IPS DF 4.7 (cell line): ENCODE data around the gene EMCN.

Source experiments
- DNase-seq: peaks from one replicate; pipeline ENCODE4 v3.0.0-alpha.2; 2013; ENCODE audit warnings: low spot score; ENCODE audit errors: extremely low read depth

Gene EMCN

DNA sequence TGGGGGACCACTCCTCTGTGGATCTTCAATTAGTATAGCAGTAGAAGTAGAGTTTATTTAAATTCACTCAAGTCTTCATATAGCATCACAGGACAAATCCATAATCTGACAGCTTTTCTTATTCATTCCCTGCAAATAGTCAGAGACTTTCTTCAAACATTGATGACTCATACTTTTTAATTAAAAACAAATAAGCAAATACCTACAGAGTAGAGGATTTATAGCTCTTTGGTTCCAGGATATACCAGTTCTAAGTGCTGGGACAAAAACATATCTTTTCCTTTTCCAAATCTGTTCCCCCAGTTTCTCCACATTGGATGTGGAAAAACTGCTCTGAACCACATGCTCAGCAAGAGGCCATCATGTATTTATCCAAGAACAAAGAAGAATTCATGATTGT lies 24.1 kb downstream of the EMCN start:
- no peak for DNase-seq

DNA sequence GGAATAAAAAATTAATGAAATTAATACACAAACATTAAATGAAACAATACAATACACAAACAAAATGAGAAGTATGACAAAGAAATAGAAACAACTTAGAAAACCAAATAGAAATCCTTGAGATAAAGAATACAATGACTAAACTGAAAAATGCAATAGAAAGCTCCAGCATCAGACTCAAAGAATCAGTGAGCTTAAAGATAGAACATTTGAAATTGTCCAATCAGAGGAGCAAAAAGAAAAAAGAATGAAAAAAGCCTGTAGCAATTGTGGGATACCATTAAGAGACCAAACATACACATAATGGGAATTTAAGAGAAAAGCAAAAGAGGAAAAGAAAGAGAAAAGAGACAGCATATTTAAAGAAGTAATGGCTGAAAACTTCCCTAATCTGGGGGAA lies 25.7 kb downstream of the EMCN start:
- DNase-seq: no peak

DNA sequence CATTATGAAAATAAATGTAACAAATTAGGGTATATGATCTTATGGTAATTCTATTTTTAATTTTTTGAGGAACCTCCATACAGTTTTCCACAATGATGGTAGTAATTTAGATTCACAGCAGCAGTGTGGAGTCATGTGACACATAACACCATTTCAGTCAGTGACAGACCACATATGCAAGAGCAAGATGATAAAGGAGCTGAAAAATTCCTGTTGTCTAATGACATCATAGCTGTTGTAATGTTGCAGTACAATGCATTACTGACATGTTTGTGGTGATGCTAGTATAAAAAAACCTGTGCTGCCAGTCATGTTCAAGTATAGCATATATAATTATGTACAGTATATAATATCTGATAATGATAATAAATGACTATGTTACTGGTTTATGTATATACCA lies 28.5 kb downstream of the EMCN start:
- no peak for DNase-seq

DNA sequence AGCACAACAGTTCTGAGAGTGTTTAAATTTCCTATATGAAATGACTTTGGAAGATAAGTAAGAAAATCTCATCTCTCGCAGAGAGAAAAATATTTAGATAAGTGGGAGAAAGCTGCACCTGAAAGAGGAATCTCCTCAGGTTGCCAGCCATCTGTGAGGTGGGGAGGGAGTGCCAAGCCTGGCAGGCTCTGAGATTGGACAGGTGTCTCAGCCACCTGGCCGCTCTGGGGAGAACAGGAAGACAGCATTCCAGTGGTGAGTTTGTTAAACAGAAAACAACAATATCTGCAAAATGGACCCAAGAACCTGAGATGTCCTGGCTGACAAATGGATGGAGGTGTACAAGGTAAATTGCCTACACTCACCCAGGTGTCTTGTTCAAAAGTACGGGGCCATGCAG lies 31.3 kb downstream of the EMCN start:
- DNase-seq: no peak

DNA sequence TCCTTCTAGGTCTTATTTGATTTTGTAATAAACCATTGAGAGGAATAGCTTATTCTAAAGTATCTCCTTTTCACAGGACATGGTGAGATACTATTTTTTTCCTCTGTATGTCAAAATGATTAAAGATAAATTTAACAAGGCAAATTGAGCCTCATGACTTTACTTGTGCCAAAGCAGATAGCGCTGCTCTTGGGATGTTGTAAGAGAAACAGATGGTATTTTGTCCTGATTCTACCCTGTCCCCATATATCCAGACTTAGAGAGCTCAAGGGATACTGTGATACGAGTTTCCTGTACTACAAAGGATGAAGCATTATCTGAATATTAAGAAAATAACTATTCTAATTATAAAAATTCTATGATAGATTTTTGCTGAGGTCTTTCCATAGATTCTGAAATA lies 34.0 kb downstream of the EMCN start:
- no peak for DNase-seq

DNA sequence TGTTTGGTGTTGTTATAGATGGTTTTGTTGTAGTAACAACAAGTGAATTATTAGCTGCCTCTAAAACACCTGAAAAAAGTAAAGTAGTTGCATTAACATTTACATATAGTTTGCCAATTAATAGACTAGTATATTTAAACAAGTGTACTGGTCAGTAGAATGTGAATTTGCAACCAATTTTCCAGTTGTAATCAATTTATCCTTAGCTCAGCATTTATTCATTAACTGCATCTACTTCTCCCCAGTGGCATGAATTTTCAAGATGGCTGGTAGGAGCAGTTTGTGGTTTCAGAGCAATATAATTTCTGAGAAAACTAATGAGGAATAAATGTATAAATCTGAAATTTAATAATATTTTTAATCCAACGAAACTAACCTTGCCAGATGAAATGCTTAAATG lies 37.9 kb downstream of the EMCN start:
- DNase-seq: no peak

DNA sequence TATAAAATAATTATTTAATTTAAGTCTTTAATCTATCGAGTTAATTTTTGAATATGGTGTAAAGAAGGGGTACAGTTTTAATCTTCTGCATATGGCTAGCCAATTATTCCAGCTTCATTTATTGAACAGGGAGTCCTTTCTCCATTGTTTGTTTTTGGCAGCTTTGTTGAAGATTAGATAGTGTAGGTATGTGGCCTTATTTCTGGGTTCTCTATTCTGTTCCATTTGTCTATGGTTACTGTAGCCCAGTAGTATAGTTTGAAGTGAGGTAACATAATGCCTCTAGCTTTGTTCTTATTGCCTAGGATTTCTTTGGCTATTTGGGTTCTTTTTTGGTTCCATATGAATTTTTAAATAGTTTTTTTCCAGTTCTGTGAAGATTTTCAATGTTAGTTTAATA lies 48.3 kb downstream of the EMCN start:
- no peak for DNase-seq

DNA sequence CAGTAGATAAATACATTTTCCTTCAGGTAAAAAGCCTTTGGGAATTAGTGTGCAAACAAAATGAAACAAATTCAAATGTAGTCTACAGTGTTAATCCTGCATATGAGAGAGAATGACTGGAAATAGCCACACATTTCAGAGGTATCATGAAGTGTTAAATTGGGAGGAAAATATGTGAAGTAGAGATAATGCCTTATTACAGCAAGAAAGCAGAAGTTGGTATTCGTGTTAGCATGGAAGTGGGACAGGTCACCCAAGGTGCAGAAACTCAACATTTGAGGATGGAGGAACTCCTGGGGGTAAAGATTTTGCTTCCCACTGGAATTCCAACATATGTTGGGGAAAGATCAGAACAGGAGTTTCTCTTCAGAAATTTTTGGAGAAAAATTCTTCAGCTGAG lies 51.3 kb downstream of the EMCN start:
- DNase-seq: no peak

DNA sequence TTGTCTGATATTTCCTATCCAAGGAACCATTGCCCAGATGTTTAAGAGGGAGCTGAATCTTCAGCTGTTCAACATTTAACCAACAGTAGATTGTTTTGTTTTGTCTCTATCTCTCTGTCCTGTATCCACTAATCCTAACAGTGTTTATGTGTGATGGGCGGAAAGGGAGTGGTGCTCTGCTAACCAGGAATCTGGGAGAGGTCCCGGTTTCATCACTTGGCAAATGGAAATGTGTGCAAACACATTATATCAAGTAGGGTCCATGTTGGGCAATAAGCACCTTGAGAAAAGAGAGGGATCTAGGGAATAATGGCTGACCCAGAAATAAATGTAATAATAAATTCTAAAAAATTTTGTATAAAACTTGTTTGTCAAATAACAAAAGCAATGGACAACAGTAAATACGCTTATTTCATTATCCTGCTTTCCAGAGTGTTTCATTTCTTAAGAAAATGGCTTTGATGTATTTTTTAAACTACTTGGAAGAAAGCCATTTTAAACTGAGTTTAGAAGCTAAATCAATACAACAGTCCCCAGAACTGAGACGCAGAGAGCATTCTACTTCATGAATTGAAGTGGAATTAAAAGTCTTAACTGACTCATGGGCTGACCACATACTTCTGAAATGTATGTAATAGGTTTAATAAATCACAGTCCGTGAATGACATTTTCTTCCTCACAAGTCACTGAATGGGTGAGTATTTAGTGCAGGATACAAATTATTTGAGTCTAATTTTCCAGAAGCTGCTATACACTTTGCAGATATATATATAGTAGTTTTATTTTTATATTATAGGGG lies 55.8 kb downstream of the EMCN start:
- no peak for DNase-seq

DNA sequence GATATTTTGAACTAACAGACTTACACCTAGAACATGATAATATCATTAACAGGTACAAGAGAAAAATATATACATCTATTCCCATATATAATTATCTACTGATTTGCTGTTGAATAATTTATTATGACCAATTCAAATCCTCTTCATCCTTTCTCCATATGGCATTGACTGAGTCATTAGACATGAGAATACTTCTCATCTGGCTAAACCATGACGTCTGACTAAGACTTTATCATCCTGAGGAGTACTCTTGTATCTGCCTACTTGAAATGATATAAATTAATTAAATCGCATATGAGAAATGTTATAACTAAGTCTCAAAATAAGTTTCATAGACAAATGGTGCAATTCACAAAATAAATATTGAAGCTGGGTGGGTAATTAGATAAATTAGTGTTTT lies 67.4 kb downstream of the EMCN start:
- no peak for DNase-seq

DNA sequence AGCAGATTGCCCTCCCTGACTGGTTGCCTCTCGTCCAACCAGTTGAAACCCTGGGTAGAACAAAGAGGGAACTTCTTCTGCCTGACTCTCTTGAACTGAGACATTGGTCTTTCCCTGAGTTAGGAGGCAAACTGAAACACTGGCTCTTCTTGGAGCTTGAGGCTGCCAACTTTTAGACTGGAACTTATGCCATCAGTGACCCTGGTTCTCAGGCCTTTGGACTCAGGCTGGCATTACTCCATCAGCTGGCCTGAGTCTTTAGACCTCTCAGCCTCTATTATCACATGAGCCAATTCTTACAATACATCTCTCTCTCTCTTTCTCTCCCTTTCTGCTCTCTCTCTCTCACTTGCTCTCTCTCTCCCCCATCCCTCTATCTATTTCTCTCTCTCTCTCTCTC lies 86.4 kb downstream of the EMCN start:
- no peak for DNase-seq

DNA sequence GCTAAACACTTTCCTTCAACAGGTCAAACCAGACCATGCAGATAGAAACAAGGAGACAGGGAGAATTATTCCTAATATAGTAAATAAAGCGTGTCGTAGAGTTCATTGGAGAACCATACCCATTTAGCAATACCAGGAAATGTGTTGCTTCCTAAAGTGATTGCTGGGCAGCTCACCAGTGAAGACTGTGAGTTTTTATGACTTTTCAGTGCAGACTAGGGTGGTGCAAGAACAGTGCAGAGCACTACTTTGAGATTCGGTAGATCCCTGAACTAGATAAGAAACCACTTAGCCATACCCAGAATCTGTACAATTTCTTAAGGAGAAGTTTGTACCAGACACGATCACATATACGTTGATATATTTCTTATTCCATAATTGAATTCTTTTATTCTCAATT lies 87.4 kb downstream of the EMCN start:
- no peak for DNase-seq

DNA sequence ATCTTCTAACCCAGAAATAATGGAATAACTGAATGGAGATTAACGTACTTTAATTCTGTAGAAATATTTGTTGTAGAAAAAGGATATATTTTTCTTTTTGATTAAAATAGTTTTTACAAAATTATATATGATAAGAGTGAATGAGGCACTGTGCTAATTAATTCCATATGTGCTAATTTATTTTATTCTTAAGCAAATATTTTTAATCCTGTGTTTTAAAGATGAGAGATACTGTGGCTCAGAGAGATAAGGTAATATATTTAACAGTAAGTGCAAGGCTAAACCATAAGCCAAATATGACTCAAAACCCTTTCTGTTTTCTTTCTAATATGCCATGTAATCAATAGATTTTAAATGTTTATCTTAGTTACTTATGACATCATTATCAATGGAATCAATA lies 88.2 kb downstream of the EMCN start:
- DNase-seq: no peak

DNA sequence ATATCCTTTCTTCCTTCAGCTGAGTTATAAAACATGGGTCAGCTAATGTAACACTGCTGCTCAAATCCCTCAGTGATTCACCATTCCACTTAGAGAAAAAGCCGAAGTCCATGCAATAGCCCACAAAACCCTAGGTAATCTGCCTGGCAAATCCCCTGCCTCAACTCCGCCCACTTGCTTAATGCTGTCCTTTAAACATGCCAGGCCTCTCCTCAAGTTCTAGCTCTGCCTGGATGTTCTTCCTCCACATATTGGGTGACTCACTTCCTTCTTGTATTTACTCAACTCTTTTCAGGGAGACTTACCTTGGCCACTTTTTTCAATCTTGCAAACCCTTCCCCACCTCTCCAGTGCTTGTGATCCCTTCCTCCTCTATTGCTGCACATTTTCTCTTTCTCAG lies 89.8 kb downstream of the EMCN start:
- DNase-seq: no peak

DNA sequence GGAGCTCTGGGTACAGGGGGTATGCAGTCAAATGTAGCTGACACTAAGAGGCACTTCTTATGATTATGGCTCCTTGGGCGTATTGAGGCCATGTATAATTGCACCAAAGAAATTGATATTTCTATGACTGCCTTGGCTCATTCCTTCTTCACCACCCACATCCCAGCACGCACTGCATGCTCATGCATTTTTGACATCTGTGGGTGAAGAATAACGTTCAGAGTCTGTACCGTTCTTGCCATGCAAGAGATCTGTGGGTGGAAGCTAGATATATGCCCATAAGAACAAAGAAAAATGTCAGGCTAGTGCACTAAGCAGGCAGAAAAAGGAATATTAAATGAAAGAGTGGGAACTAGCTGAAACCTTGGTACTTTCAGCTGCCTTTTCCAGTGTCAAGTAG lies 93.4 kb downstream of the EMCN start:
- DNase-seq: no peak

DNA sequence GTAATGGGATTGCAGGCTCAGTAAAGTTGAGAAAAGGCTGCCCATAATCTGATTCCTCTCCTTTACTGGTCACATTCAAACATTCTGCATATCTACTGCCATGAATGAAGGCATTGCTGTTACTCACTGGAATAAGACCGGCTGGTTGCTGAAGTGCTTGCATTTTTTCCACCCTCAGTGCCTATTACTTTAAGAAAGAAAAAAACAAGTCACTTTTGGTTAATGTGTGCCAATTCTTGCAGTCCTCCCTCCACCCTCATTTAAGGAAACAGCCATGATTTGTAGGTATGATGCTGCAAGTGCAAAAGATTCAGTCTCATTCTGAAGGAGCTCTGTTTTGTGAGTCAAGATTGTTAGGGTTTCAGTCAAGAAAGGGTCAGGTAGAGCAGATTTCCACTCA lies 94.9 kb downstream of the EMCN start:
- no peak for DNase-seq

DNA sequence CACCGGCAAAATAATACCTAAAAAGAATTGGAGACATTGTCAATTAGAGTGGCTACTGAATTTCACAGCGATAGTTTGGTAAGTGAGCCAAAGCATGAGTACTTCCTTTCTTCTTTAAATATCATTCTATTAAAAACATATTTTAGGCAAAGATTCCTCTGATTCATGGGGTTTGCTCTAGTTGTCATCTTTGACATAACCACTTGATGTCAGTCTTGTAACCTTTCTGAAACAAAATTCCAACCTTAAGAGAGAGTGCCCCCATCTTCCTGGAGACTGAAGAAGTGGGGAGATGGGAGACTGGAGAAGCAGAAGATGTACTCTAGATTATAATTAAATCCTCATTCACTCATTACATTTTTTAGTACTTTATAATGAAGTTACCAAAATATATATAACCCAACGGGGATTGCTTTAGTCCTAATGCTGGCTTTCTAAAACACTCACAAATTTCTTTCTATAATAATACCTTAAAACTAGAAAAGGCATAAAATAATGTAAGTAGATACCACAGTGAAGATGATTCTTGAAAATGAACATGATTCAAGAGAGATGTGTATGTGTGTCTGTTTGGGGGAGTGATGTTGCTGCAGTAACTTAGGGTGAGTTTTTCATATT lies 96.4 kb downstream of the EMCN start:
- DNase-seq: no peak

DNA sequence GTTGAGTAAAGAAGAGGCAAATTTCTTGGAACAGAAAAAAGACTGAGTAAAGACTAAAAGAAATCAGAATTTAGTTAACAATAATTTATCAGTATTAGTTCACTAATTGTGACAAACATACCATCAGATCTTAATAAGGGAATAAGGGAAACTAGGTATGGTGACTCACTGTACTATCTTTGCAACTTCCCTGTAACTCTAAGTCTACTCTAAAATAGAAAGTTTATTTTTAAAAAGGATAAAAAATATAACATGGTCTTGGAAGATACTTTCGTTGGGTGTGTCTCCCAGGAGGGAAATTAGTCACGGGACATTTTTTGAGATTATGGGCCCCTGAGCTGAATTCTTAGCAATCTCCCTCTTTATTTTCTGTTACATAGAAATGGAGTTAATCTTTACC lies 97.3 kb downstream of the EMCN start:
- DNase-seq: no peak

DNA sequence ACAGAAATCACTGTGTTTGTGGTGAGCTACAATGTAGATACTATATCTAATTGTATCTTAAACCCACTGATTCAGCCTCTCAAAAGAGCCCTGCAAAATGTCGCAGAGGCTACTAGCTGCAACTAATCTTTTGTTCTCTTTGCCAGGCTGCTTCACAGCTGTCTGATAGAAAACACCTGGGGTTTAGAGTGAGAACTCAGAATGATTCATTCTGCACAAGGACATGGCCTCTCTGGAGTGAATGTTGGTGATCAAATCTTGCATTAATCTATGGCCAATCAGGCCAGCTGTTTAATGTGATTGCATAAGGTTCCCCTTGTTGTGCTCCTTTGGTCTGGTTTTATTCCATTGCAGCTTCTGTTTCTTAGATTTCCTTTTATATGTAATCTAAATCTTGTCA lies 100.3 kb downstream of the EMCN start:
- no peak for DNase-seq

DNA sequence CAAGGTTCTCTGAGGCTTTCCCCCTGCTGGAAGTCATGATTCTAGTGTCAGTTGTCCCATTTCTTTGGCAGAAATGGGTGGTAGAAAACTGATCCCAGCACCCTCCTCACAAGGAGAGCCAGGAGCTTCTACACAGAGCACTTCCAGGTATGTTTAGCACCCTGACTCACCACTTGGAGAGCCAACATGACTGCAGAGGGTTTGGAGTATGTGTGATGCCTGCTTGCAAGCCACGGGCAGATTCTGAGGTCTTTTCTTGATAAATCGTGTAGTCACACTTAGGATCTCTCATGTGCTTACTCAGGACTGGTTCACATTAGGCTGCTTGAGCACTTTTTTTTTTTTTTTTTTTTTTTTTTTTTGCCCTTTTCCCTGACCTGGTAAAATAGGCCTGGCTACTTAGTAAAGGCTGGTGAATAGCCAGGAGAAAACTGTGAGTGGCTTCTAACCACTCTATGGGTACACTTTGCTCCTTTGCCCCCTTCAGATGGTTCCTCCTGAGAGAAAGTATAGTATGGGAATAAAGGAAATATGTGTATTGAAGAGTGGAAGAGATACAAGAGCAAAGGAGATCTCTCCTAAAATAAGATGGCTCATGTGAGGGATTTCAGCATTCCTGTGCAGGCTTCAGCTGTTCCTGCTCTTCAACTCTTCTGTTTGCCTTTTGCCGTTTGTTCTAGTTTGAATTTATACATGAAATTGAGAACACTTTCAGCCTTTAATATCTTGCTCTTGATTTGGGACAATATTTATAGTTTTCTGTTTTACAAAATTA lies 103.6 kb downstream of the EMCN start:
- no peak for DNase-seq

DNA sequence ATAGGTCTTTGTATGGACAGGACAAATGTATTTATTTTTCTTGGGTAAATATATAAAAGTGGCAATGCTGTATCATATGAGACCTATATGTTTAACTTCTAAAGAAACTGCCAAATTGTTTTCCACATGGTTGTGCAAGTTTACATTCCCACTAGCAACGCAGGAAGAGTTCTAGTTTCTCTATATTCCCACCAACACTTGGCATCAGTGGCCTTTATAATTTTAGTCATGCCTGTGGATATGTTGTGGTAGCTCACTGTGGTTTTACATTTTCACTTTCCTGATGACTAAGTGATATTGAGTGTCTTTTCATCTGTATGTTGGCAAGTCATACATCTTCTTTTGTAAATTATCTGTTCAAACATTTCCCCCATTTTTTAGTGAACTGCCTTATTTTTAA lies 126.0 kb downstream of the EMCN start:
- no peak for DNase-seq

DNA sequence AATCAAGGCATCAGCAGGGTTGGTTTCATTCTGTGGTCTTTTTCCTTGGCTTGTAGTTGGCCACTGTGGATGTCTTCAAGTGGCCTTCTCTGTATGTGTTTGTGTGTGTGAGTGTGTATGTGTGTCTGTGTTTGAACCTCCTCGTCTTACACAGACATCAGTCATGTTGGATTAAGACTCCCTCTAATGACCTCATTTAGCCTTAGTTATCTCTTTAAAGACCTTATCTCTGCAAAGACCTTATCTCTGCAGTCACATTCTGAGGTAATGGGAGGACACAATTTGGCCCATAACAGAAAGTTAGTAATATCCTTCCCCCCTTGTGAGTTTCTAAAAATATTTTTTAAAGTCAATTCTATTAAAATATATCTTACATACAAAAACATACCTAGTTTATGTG lies 126.7 kb downstream of the EMCN start:
- DNase-seq: no peak

DNA sequence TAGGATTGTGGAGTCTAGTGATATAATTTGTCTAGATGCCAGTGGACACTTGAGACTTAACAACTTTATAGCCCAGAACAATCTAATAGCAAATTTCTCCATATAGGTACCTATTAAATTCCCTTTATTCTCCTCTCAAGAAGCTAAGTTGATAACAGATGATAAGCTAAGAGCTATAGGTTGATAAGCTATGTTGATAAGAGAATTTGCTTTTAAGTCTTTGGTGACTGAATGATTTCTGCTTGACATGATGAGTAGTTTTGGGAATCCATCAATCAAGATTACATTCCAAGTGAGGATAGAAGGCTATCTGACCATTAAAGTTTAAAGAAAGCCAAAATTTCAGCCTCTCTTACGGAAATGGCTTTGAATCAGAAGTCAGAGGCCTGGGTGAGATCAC lies 131.6 kb downstream of the EMCN start:
- no peak for DNase-seq
